HCT116 (cell line): ENCODE results near the gene FCER1G. TPM values are rescaled to one million over a fixed set of nuclear protein-coding genes. Genes with fewer than 3 reads are reported as not detected.

Experiments used
- ATAC-seq: fragments of 200-7000 bp; cut with Tn5 transposase; 2 replicates; pipeline ENCODE4 v1.9.1; 2020; ENCODE audit warnings: mild to moderate bottlenecking, moderate library complexity
- BruUV-seq: library from RNA; stranded (reverse); fragments of 400-500 nt; replicated peaks from 2 replicates; lab custom pipeline; 2021; lab: Mats Ljungman, UMichigan
- CTCF ChIA-PET: fragments of 300-600 bp; sonication (Branson Sonifier 250); formaldehyde crosslinking; loops from one replicate; lab custom pipeline; 2021; ENCODE audit warnings: antibody characterized with exemption; lab: Charles Lee
- POLR2A ChIA-PET: fragments of 300-600, 350-600 bp; sonication (Branson Sonifier 250); formaldehyde crosslinking; loops from one replicate; lab custom pipeline; 2021; ENCODE audit warnings: antibody characterized with exemption; lab: Charles Lee
- RAD21 ChIA-PET, 2 experiments: fragments of 300-600 bp; sonication (Branson Sonifier 250); formaldehyde crosslinking; loops; one replicate each; lab custom pipeline; 2023; ENCODE audit warnings: low total read pairs in 2 of 2; ENCODE audit not compliant: uncharacterized antibody in 2 of 2, unreplicated experiment in 2 of 2, low non-redundant PET in 1 of 2; lab: Charles Lee
- DNase-seq: peaks from one replicate; pipeline ENCODE4 v3.0.0-alpha.2; 2010; ENCODE audit warnings: low read depth, low spot score
- H2AFZ ChIP-seq: fragments of 200-600 bp; shearing (Covaris generic), sonication (generic); 2 replicates; pipeline ENCODE4 v1.6.1; 2017; ENCODE audit warnings: low read depth, mixed run types, mixed read lengths, antibody characterized with exemption, low read length; ENCODE audit not compliant: poor library complexity, severe bottlenecking
- H3K27ac ChIP-seq: 2 replicates; pipeline ENCODE4 v1.5.1; 2012; ENCODE audit warnings: low read depth, low read length
- H3K27me3 ChIP-seq: fragments of 200-600 bp; sonication (generic); 2 replicates; pipeline ENCODE4 v1.6.1; 2016; ENCODE audit warnings: mixed run types, low read length, mixed read lengths; ENCODE audit not compliant: insufficient read depth
- H3K36me3 ChIP-seq, 2 experiments: fragments of 200-500 bp in 1 of 2; fragments of 200-600 bp in 1 of 2; sonication (Bioruptor generic) in 1 of 2; sonication (generic) in 1 of 2; 2 replicates each; pipeline versions ENCODE4 v1.5.1 to v1.6.1; 2014 to 2016; ENCODE audit warnings: low read length in 2 of 2, inconsistent platforms in 1 of 2, mixed read lengths in 1 of 2, mixed run types in 1 of 2; ENCODE audit not compliant: insufficient read depth in 2 of 2, control insufficient read depth in 1 of 2
- H3K4me1 ChIP-seq, 2 experiments: fragments of 200-600 bp in 1 of 2; sonication (generic) in 1 of 2; 2 replicates each; pipeline versions ENCODE4 v1.5.1 to v1.6.1; 2012 to 2017; ENCODE audit warnings: low read length in 2 of 2, inconsistent platforms in 1 of 2, mild to moderate bottlenecking in 1 of 2, mixed read lengths in 1 of 2, mixed run types in 1 of 2, moderate library complexity in 1 of 2; ENCODE audit not compliant: insufficient read depth in 2 of 2, control insufficient read depth in 1 of 2
- H3K4me2 ChIP-seq: fragments of 200-600 bp; sonication (generic); 2 replicates; pipeline ENCODE4 v1.6.1; 2017; ENCODE audit warnings: mixed run types, low read length, mixed read lengths
- H3K4me3 ChIP-seq, 2 experiments: fragments of 200-600 bp in 1 of 2; sonication (generic) in 1 of 2; replicated peaks in 1 of 2; 2 replicates each; pipeline ENCODE4 v1.5.1; 2011 to 2016; ENCODE audit warnings: low read length in 2 of 2, control low read depth in 1 of 2, low read depth in 1 of 2, mild to moderate bottlenecking in 1 of 2, mixed read lengths in 1 of 2, mixed run types in 1 of 2
- H3K79me2 ChIP-seq: fragments of 200-600 bp; sonication (generic); 2 replicates; pipeline ENCODE4 v1.6.1; 2017; ENCODE audit warnings: mild to moderate bottlenecking, mixed run types, low read length, moderate library complexity, mixed read lengths; ENCODE audit not compliant: insufficient read depth
- H3K9ac ChIP-seq: fragments of 200-600 bp; sonication (generic); 2 replicates; pipeline ENCODE4 v1.6.1; 2016; ENCODE audit warnings: low read length, mixed read lengths
- H3K9me2 ChIP-seq: fragments of 200-600 bp; sonication (generic), shearing (Covaris generic); 2 replicates; pipeline ENCODE4 v1.6.1; 2017; ENCODE audit warnings: mixed run types, mild to moderate bottlenecking, moderate library complexity; ENCODE audit not compliant: insufficient read depth
- H3K9me3 ChIP-seq, 2 experiments: fragments of 200-500 bp in 1 of 2; fragments of 200-600 bp in 1 of 2; sonication (Bioruptor generic) in 1 of 2; sonication (generic) in 1 of 2; 2 replicates each; pipeline ENCODE4 v1.6.1; 2014 to 2017; ENCODE audit warnings: low read length in 2 of 2, mixed read lengths in 2 of 2, inconsistent platforms in 1 of 2, low read depth in 1 of 2, mild to moderate bottlenecking in 1 of 2, mixed run types in 1 of 2, moderate library complexity in 1 of 2; ENCODE audit not compliant: control insufficient read depth in 1 of 2, insufficient read depth in 1 of 2
- H4K20me1 ChIP-seq: fragments of 200-600 bp; sonication (generic), shearing (Covaris generic); 2 replicates; pipeline ENCODE4 v1.6.1; 2017; ENCODE audit warnings: mixed run types, mild to moderate bottlenecking, moderate library complexity; ENCODE audit not compliant: insufficient read depth
- CBX3 ChIP-seq: IDR thresholded peaks from 2 replicates; pipeline ENCODE4 v1.6.1; 2012; ENCODE audit warnings: low read depth
- CEBPB ChIP-seq: IDR thresholded peaks from 2 replicates; pipeline ENCODE4 v1.6.1; 2012; ENCODE audit warnings: low read depth
- EGR1 ChIP-seq: IDR thresholded peaks from 2 replicates; pipeline ENCODE4 v1.6.1; 2012; ENCODE audit warnings: low read depth
- ELF1 ChIP-seq: IDR thresholded peaks from 2 replicates; pipeline ENCODE4 v1.6.1; 2012; ENCODE audit warnings: low read depth, borderline replicate concordance
- EZH2 ChIP-seq: fragments of 200-600 bp; sonication (generic); IDR thresholded peaks from 2 replicates; pipeline ENCODE4 v1.6.1; 2017; ENCODE audit warnings: antibody characterized with exemption, mixed run types
- FOSL1 ChIP-seq: IDR thresholded peaks from 2 replicates; pipeline ENCODE4 v1.6.1; 2012; ENCODE audit warnings: low read depth
- REST ChIP-seq: IDR thresholded peaks from 2 replicates; pipeline ENCODE4 v1.6.1; 2012; ENCODE audit warnings: low read depth
- SIN3A ChIP-seq: IDR thresholded peaks from 2 replicates; pipeline ENCODE4 v1.6.1; 2012; ENCODE audit warnings: low read depth
- SP1 ChIP-seq: IDR thresholded peaks from 2 replicates; pipeline ENCODE4 v1.6.1; 2012; ENCODE audit warnings: low read depth
- TCF7L2 ChIP-seq: IDR thresholded peaks from 2 replicates; pipeline ENCODE4 v1.7.0; 2011; ENCODE audit warnings: borderline replicate concordance, inconsistent platforms; ENCODE audit not compliant: insufficient read depth, insufficient read length; ENCODE audit errors: extremely low read depth
- YY1 ChIP-seq: IDR thresholded peaks from 2 replicates; pipeline ENCODE4 v1.6.1; 2011; ENCODE audit warnings: low read length, low read depth, moderate library complexity, mild to moderate bottlenecking; ENCODE audit not compliant: insufficient replicate concordance; ENCODE audit errors: extremely low read depth
- ZBTB33 ChIP-seq: IDR thresholded peaks from 2 replicates; pipeline ENCODE4 v1.6.1; 2011; ENCODE audit warnings: mild to moderate bottlenecking, low read length, moderate library complexity; ENCODE audit not compliant: insufficient replicate concordance; ENCODE audit errors: extremely low read depth
- intact Hi-C: fragments of 100-400 bp; cut with micrococcal nuclease; formaldehyde crosslinking; loops from 2 replicates; pipeline ENCODE4 v1.10.0; 2022
- total RNA-seq: library from RNA; stranded (reverse); gene quantifications from one replicate; pipeline ENCODE4 v1.2.1, GENCODE V29; 2021; ENCODE audit not compliant: unreplicated experiment

Gene FCER1G
- total RNA-seq, 1 experiment from 2014 or later: 0.86 TPM

GRCh38 chr1:161171696-161172095 is 43.4 kb upstream of the FCER1G start:
- intact Hi-C loops: no loop called here
- ChIA-PET POLR2A (no interaction called here), CTCF (interaction anchor here (1.0 to 1.5 kb wide), 2 partner anchors 55 to 210 kb away, joined by 3 read pairs; no protein-coding TSS in a partner anchor), RAD21 (no interaction called here)
- H3K9me3 ChIP-seq: no peaks in the 10 kb centered on the region
- TF ChIP-seq CEBPB (no peak), YY1 (no peak), CBX3 (no peak)
- no peak overlapping the region for H3K27ac ChIP-seq
- H3K27me3 ChIP-seq: no peaks in the 10 kb centered on the region
- H3K36me3 ChIP-seq: peaks cover 21 to 38% of the 10 kb centered on the region in 2 experiments; a peak in 3 of 4 replicates
- no peaks in the 10 kb centered on the region for H4K20me1 ChIP-seq
- H3K4me1 ChIP-seq: peaks cover 7 to 20% of the 10 kb centered on the region in 2 experiments; a peak in 3 of 4 replicates
- H3K9ac ChIP-seq: no peak overlapping the region
- H3K4me2 ChIP-seq: no peak overlapping the region
- ATAC-seq (no peak), DNase-seq (no peak)
- BruUV-seq: no TSS peak
- no peak overlapping the region for H2AFZ ChIP-seq
- no peak overlapping the region for H3K4me3 ChIP-seq
- no peaks in the 10 kb centered on the region for H3K9me2 ChIP-seq
- H3K79me2 ChIP-seq: peaks cover 14% of the 10 kb centered on the region

GRCh38 chr1:161172349-161172748 is 42.7 kb upstream of the FCER1G start:
- ATAC-seq (no peak), DNase-seq (no peak)
- Histone ChIP-seq H3K27me3 (no peaks in the 10 kb centered on the region), H3K36me3 (peaks cover 21 to 38% of the 10 kb centered on the region in 2 experiments; a peak in 3 of 4 replicates), H3K79me2 (peaks cover 17% of the 10 kb centered on the region), H3K27ac (no peak overlapping the region), H3K4me3 (no peak overlapping the region), H3K4me1 (peaks cover 7 to 15% of the 10 kb centered on the region in 2 experiments; a peak in 3 of 4 replicates), H3K4me2 (no peak overlapping the region), H3K9me3 (no peaks in the 10 kb centered on the region), H3K9me2 (no peaks in the 10 kb centered on the region), H4K20me1 (no peaks in the 10 kb centered on the region), H3K9ac (no peak overlapping the region), H2AFZ (no peak overlapping the region)
- ChIA-PET RAD21 (no interaction called here), POLR2A (no interaction called here), CTCF (interaction anchor here (1.5 kb wide), 1 partner anchor 209 kb away, joined by 3 read pairs; no protein-coding TSS in a partner anchor)
- intact Hi-C loops: no loop called here
- BruUV-seq: no TSS peak
- TF ChIP-seq FOSL1: no peak
- TF ChIP-seq ZBTB33: no peak
- TF ChIP-seq TCF7L2: no peak
- TF ChIP-seq ELF1: no peak
- TF ChIP-seq EGR1: no peak
- no peak for TF ChIP-seq SP1
- no peak for TF ChIP-seq EZH2
- no peak for TF ChIP-seq CEBPB
- no peak for TF ChIP-seq CBX3
- no peak for TF ChIP-seq REST
- no peak for TF ChIP-seq SIN3A
